ENCODE measurements around the gene ANKRD39. TPM values are rescaled to one million over a fixed set of nuclear protein-coding genes. Genes with fewer than 3 reads are reported as not detected.
"Not testable (repeated sequence)": the region's sequence is repeated elsewhere in the genome, so short reads cannot be mapped to it uniquely, and the experiment has no call there.

The ANKRD39 gene
- total RNA-seq, 1 donor, result 5.1 TPM

- H3K27me3 ChIP-seq (ENCODE audit: insufficient read depth, low read length), result no peaks in the 10 kb centered on the region
- peak overlapping the region; percentile 80 for H2AFZ ChIP-seq (ENCODE audit: low read length)
- no peak overlapping the region for H3K4me2 ChIP-seq (ENCODE audit: insufficient read depth, low read length)
- no peak overlapping the region for H3K27ac ChIP-seq (ENCODE audit: low read depth, low read length)
- TF ChIP-seq CTCF (IDR thresholded peaks at IDR 0.05; ENCODE audit: extremely low read depth, low read depth, low read length), result no peak
- peaks cover 12% of the 10 kb centered on the region for H3K4me1 ChIP-seq (ENCODE audit: insufficient read depth, low read length)
- no peaks in the 10 kb centered on the region for H4K20me1 ChIP-seq (ENCODE audit: insufficient read depth, low read length)
- no peaks in the 10 kb centered on the region for H3K79me2 ChIP-seq (ENCODE audit: insufficient read depth, low read length)
- no peaks in the 10 kb centered on the region for H3K9me3 ChIP-seq (ENCODE audit: low read depth, low read length)
- no peak overlapping the region for H3K4me3 ChIP-seq (ENCODE audit: insufficient read depth, low read length)
- H3K36me3 ChIP-seq (ENCODE audit: insufficient read depth, low read length), result no peaks in the 10 kb centered on the region
- no peak for DNase-seq (ENCODE audit: insufficient read length, low spot score, missing footprints)
Measured at GRCh38 chr2:96890726-96891385, 33.0 kb upstream of the ANKRD39 start.

GRCh38 chr2:96890252-96890651, 32.4 kb upstream of the ANKRD39 start:
- TF ChIP-seq CTCF (IDR thresholded peaks at IDR 0.05; ENCODE audit: extremely low read depth, low read depth, low read length), result no peak
- Histone ChIP-seq H3K4me3 (ENCODE audit: insufficient read depth, low read length) (no peak overlapping the region), H3K9me3 (ENCODE audit: low read depth, low read length) (no peaks in the 10 kb centered on the region), H3K27ac (ENCODE audit: low read depth, low read length) (no peak overlapping the region), H2AFZ (ENCODE audit: low read length) (no peak overlapping the region), H3K27me3 (ENCODE audit: insufficient read depth, low read length) (no peaks in the 10 kb centered on the region), H4K20me1 (ENCODE audit: insufficient read depth, low read length) (no peaks in the 10 kb centered on the region), H3K4me2 (ENCODE audit: insufficient read depth, low read length) (no peak overlapping the region), H3K36me3 (ENCODE audit: insufficient read depth, low read length) (no peaks in the 10 kb centered on the region), H3K79me2 (ENCODE audit: insufficient read depth, low read length) (no peaks in the 10 kb centered on the region), H3K4me1 (ENCODE audit: insufficient read depth, low read length) (peaks cover 12% of the 10 kb centered on the region)
- no peak for DNase-seq (ENCODE audit: insufficient read length, low spot score, missing footprints)

- not testable (repeated sequence) for H3K79me2 ChIP-seq (ENCODE audit: insufficient read depth, low read length); H2AFZ ChIP-seq (ENCODE audit: low read length); H3K27me3 ChIP-seq (ENCODE audit: insufficient read depth, low read length); H3K4me3 ChIP-seq (ENCODE audit: insufficient read depth, low read length); DNase-seq (ENCODE audit: insufficient read length, low spot score, missing footprints); H3K36me3 ChIP-seq (ENCODE audit: insufficient read depth, low read length); H3K27ac ChIP-seq (ENCODE audit: low read depth, low read length); H3K4me2 ChIP-seq (ENCODE audit: insufficient read depth, low read length); H3K9me3 ChIP-seq (ENCODE audit: low read depth, low read length); H4K20me1 ChIP-seq (ENCODE audit: insufficient read depth, low read length)
- H3K4me1 ChIP-seq (ENCODE audit: insufficient read depth, low read length), result peaks cover 12% of the 10 kb centered on the region
Measured at GRCh38 chr2:96889502-96889901, 31.7 kb upstream of the ANKRD39 start.

GRCh38 chr2:96888072-96889011, 30.5 kb upstream of the ANKRD39 start:
- no peaks in the 10 kb centered on the region for H3K79me2 ChIP-seq (ENCODE audit: insufficient read depth, low read length)
- no peak for TF ChIP-seq CTCF (IDR thresholded peaks at IDR 0.05; ENCODE audit: extremely low read depth, low read depth, low read length)
- no peak overlapping the region for H3K4me3 ChIP-seq (ENCODE audit: insufficient read depth, low read length)
- DNase-seq (ENCODE audit: insufficient read length, low spot score, missing footprints), result no peak
- H2AFZ ChIP-seq (ENCODE audit: low read length), result no peak overlapping the region
- no peaks in the 10 kb centered on the region for H3K27me3 ChIP-seq (ENCODE audit: insufficient read depth, low read length)
- H3K27ac ChIP-seq (ENCODE audit: low read depth, low read length), result no peak overlapping the region
- no peaks in the 10 kb centered on the region for H3K9me3 ChIP-seq (ENCODE audit: low read depth, low read length)
- H3K4me1 ChIP-seq (ENCODE audit: insufficient read depth, low read length), result peaks cover 12% of the 10 kb centered on the region
- H4K20me1 ChIP-seq (ENCODE audit: insufficient read depth, low read length), result no peaks in the 10 kb centered on the region
- H3K36me3 ChIP-seq (ENCODE audit: insufficient read depth, low read length), result no peaks in the 10 kb centered on the region
- H3K4me2 ChIP-seq (ENCODE audit: insufficient read depth, low read length), result no peak overlapping the region

Data from osteoblast (primary cell).